DND-41 (cell line): Measurements from ENCODE around the gene GFAP.

ENCODE experiments used
- ATAC-seq: fragments of 200-7000 bp; cut with Tn5 transposase; 3 replicates; pipeline ENCODE4 v1.9.1; 2021; ENCODE audit warnings: low read depth; ENCODE audit not compliant: insufficient read depth
- DNase-seq: peaks from one replicate; pipeline ENCODE4 v3.0.0-alpha.2; 2020
- H2AFZ ChIP-seq: 2 replicates; pipeline ENCODE4 v1.6.0; 2012; ENCODE audit warnings: low read depth, low read length
- H3K27ac ChIP-seq: 2 replicates; pipeline ENCODE4 v1.5.1; 2012; ENCODE audit warnings: low read length, inconsistent platforms
- H3K27me3 ChIP-seq: fragments of 200-600 bp; sonication (generic); 2 replicates; pipeline ENCODE4 v1.6.0; 2012; ENCODE audit warnings: low read length, mild to moderate bottlenecking, inconsistent platforms; ENCODE audit not compliant: insufficient read depth, poor library complexity
- H3K36me3 ChIP-seq: 2 replicates; pipeline ENCODE4 v1.5.1; 2012; ENCODE audit warnings: low read length, inconsistent platforms; ENCODE audit not compliant: insufficient read depth
- H3K4me1 ChIP-seq: 2 replicates; pipeline ENCODE4 v1.5.1; 2012; ENCODE audit warnings: mild to moderate bottlenecking, low read length; ENCODE audit not compliant: insufficient read depth
- H3K4me2 ChIP-seq: 2 replicates; pipeline ENCODE4 v1.6.0; 2012; ENCODE audit warnings: mild to moderate bottlenecking, moderate library complexity, low read length, inconsistent platforms; ENCODE audit not compliant: insufficient read depth
- H3K4me3 ChIP-seq, 2 experiments: fragments of 200-600 bp in 1 of 2; shearing (Covaris generic) in 1 of 2; 2 replicates each; pipeline ENCODE4 v1.5.1; 2012 to 2016; ENCODE audit warnings: inconsistent platforms in 2 of 2, low read length in 2 of 2, mild to moderate bottlenecking in 2 of 2, low read depth in 1 of 2, moderate library complexity in 1 of 2
- H3K79me2 ChIP-seq: 2 replicates; pipeline ENCODE4 v1.6.0; 2012; ENCODE audit warnings: low read length, inconsistent platforms; ENCODE audit not compliant: insufficient read depth
- H3K9ac ChIP-seq: 2 replicates; pipeline ENCODE4 v1.6.0; 2012; ENCODE audit warnings: low read depth, mild to moderate bottlenecking, inconsistent platforms, low read length, moderate library complexity
- H3K9me3 ChIP-seq: 2 replicates; pipeline ENCODE4 v1.5.1; 2012; ENCODE audit warnings: low read length, moderate library complexity, mild to moderate bottlenecking, inconsistent platforms; ENCODE audit not compliant: insufficient read depth, severe bottlenecking
- H4K20me1 ChIP-seq: 2 replicates; pipeline ENCODE4 v1.6.0; 2012; ENCODE audit warnings: low read length; ENCODE audit not compliant: insufficient read depth
- CTCF ChIP-seq: IDR thresholded peaks from 2 replicates; pipeline ENCODE4 v1.5.1; 2012; ENCODE audit warnings: borderline replicate concordance, low read length, moderate library complexity, mild to moderate bottlenecking; ENCODE audit not compliant: poor library complexity, severe bottlenecking; ENCODE audit errors: extremely low read depth
- EZH2 ChIP-seq: IDR thresholded peaks from 3 replicates; pipeline ENCODE4 v1.6.1; 2012; ENCODE audit warnings: borderline replicate concordance, low read depth, mild to moderate bottlenecking, moderate library complexity, low read length, inconsistent platforms; ENCODE audit not compliant: severe bottlenecking

Gene GFAP

DNA sequence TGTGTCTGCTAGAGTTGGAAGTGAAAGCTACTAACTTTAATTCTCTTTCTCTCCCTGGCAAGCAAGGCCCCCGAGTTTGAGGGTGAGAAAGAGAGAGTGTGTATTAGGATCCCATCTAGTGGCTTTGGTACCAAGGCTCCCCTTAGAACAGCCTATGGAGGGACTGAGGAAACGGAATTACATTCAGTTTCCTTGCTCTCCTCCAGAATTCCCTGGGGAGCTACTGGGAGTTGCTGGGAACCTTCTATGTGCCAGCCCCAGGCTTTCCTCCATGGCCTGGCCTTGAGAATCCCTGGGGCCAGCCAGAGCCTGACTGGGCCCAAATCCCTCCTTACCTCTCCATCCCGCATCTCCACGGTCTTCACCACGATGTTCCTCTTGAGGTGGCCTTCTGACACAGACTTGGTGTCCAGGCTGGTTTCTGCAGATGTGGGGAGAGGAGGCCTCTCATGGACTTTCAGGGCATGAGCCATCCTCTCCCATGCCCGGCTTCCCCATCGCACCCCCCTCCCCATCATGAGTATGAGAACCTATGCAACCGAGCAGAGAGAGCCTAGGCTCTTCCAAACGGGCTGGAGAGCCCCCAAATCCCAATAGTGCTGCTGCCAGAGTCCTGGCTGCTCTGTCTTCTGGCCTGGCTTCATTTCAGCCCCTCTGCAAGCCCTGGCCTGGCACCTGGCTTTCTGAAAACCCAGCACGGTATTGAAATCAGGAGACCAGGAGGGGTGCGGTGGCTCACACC, 7.4 kb downstream of the GFAP start:
- H3K27me3 ChIP-seq: no peaks in the 10 kb centered on the region
- DNase-seq (no peak), ATAC-seq (no peak)
- no peak overlapping the region for H3K4me2 ChIP-seq
- no peak overlapping the region for H2AFZ ChIP-seq
- TF ChIP-seq CTCF (no peak), EZH2 (no peak)
- no peaks in the 10 kb centered on the region for H3K9me3 ChIP-seq
- H3K79me2 ChIP-seq: no peaks in the 10 kb centered on the region
- H3K4me1 ChIP-seq: no peaks in the 10 kb centered on the region
- no peak overlapping the region for H3K27ac ChIP-seq
- H3K9ac ChIP-seq: no peak overlapping the region
- no peaks in the 10 kb centered on the region for H3K36me3 ChIP-seq
- no peak overlapping the region for H3K4me3 ChIP-seq
- no peaks in the 10 kb centered on the region; the same call in 1 of the 2 replicates for H4K20me1 ChIP-seq

DNA sequence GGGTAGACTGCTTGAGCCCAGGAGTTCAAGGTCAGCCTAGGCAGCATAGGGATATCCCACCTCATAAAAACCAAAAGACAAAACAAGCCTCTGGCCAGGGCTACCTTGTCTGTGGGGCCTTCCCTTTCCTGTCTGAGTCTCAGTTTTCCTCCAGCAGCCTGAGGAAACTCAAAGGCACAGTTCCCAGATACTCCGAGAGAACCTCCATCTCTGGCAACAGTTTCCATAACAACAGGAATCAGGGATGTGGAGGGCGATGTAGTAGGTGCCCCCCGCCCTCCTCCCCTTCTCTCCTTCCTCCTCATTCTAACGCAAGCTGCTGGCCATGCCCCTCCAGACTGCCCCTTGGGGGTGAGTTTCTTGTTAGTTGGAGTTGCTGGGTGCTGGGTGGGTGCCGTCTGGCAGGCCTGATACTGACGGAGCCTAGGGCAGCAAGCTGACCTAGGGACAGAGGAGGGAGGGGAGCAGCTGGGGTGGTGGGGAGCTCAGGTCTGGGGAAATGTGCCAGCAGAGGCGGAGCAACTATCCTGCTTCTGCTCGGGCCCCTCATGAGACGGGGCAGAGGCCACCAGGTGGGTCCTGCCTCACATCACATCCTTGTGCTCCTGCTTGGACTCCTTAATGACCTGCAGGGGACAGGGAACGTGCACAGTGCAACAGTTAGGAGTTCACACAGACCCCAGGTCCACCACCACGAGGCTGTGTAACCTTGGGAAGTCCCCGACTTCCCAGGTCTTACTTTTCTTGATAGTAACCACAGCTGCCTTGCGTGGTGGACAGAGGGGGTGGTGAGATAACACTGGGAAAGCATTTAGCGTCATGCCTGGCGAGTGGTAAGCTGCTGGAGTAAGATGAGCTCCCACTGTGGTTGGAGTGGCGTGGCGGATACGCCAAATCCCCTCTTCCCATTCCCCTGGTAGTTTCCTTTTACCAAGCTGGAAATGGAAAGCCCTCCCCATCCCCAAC, 8.3 kb downstream of the GFAP start:
- no peak overlapping the region for H3K27ac ChIP-seq

DNA sequence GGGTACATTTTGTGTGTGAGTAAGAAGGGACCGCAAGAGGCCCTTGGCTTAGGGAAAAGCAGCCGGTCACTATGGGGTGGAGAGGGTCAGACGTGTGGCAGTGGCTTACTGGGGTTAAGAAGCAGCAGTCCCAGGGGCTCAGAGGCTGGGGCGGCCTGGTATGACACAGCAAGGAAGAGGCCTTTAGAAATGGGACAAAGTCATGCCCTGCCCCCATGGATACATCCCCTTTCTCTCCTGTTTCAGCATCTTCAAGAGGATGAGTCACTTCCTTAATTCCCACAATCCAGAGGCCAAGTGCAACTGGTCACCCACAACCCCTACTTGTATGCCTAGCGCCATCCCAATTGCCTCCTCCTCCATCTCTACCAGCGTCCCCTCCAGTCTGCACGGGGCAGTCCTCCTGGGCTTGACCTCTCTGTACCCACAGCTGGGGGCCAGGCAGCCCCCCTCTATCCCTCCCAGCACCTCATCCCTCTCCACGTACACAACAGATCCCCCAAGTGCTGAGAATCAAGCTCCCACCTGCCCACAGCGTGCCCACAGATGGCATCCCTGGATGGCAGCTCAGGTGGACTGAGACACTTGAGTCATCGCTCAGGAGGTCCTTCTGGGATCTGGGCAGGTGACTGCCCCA, 9.2 kb downstream of the GFAP start:
- Histone ChIP-seq H3K79me2 (no peaks in the 10 kb centered on the region), H4K20me1 (no peaks in the 10 kb centered on the region; the same call in 1 of the 2 replicates), H3K4me2 (no peak overlapping the region), H3K4me1 (no peaks in the 10 kb centered on the region), H3K9ac (no peak overlapping the region), H3K27me3 (no peaks in the 10 kb centered on the region), H3K36me3 (no peaks in the 10 kb centered on the region), H3K27ac (no peak overlapping the region), H3K9me3 (no peaks in the 10 kb centered on the region), H2AFZ (no peak overlapping the region), H3K4me3 (no peak overlapping the region)
- TF ChIP-seq CTCF (no peak), EZH2 (no peak)
- no peak for ATAC-seq
- DNase-seq: no peak

More for the DNA sequence above, 8.3 kb downstream of the GFAP start:
- no peaks in the 10 kb centered on the region; the same call in 1 of the 2 replicates for H4K20me1 ChIP-seq
- H3K27me3 ChIP-seq: no peaks in the 10 kb centered on the region
- ATAC-seq: no peak
- no peaks in the 10 kb centered on the region for H3K4me1 ChIP-seq
- DNase-seq: no peak
- no peaks in the 10 kb centered on the region for H3K36me3 ChIP-seq
- H3K9ac ChIP-seq: no peak overlapping the region
- H3K4me2 ChIP-seq: no peak overlapping the region
- no peak overlapping the region for H2AFZ ChIP-seq
- H3K9me3 ChIP-seq: no peaks in the 10 kb centered on the region
- no peaks in the 10 kb centered on the region for H3K79me2 ChIP-seq
- TF ChIP-seq EZH2: no peak
- H3K4me3 ChIP-seq: no peak overlapping the region
